ENCODE data around the gene SMYD3. TPM values are rescaled to one million over a fixed set of nuclear protein-coding genes. Genes with fewer than 3 reads are reported as not detected.
"Not testable (repeated sequence)": the region's sequence is repeated elsewhere in the genome, so short reads cannot be mapped to it uniquely, and the experiment has no call there.

The SMYD3 gene
- total RNA-seq, 2 donors from 2014 or later: 8.8 to 19.0 TPM

DNA sequence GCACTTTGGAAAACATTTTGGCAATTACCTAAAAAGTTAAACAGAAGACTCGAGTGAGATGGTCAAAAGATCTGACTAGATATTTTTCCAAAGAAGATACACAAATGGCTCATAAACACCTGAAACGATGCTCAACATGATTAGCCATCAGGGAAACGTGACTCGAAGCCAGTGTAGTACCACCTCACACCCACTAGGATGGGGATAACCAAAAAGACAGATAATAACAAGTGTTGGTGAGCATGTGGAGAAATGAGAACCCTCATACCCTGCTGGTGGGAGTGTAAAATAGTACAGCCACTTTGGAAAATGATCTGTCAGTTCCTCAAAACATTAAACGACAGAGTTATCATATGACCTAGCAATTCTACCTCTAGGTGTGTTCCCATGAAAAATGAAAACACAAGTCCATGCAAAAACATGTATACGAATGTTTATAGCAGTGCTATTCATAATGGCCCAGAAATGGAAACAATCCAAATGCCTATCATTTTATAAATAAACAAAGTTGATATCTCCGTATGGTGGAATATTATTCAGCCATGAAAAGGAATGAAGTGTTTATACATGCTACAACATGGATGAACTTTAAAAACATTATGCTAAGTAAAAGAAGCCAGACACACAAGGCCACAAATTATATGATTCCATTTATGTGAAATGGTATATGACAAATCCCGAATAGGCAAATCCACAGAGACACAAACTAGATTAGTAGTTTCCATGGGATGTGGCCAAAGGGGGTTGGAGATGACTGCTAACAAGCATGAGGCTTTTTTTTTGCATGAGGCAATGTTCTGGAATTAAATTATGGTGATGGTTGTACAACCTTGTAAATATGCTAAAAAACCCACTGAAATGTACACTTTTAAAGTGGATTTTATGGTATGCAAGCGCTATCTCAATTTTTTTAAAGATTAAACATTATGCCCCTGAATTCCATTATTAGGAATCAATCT is 727.0 kb downstream of the SMYD3 start:
- TF ChIP-seq, protein P1, sequence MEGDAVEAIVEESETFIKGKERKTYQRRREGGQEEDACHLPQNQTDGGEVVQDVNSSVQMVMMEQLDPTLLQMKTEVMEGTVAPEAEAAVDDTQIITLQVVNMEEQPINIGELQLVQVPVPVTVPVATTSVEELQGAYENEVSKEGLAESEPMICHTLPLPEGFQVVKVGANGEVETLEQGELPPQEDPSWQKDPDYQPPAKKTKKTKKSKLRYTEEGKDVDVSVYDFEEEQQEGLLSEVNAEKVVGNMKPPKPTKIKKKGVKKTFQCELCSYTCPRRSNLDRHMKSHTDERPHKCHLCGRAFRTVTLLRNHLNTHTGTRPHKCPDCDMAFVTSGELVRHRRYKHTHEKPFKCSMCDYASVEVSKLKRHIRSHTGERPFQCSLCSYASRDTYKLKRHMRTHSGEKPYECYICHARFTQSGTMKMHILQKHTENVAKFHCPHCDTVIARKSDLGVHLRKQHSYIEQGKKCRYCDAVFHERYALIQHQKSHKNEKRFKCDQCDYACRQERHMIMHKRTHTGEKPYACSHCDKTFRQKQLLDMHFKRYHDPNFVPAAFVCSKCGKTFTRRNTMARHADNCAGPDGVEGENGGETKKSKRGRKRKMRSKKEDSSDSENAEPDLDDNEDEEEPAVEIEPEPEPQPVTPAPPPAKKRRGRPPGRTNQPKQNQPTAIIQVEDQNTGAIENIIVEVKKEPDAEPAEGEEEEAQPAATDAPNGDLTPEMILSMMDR (IDR thresholded peaks at IDR 0.05): no peak
- Histone ChIP-seq H3K9me3 (no peaks in the 10 kb centered on the region), H3K36me3 (no peaks in the 10 kb centered on the region), H3K27me3 (replicated peaks; ENCODE audit: insufficient read depth) (no peaks in the 10 kb centered on the region), H3K4me3 (no peak overlapping the region), H3K4me1 (ENCODE audit: control insufficient read depth in 1 of 2, low read depth in 2 of 2) (no peaks in the 10 kb centered on the region), H3K27ac (no peak overlapping the region)
- DNase-seq (ENCODE audit: low spot score) (no peak), ATAC-seq (ENCODE audit: insufficient number of reproducible peaks, low FRiP score, low read depth) (no peak)

DNA sequence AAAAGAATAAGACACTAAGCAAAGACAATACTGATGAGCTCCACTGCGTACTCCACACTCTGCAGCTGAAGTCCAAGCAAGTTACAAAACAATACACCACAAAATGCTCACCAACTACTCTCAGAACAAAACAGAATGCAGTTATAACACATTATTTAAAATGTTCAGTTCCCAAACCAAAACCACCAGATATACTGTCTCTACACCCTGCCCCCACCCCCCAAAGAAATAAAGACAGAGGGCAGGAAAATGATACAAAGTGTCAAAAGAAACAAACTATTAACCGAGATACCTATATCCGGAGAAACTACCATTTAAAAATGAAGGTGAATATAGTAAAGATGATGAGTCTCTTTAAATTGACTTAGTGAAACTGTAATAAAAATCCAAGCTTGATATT is 729.3 kb downstream of the SMYD3 start:
- DNase-seq (ENCODE audit: low spot score): no peak
- Histone ChIP-seq H3K36me3 (no peaks in the 10 kb centered on the region), H3K27ac (no peak overlapping the region), H3K4me1 (ENCODE audit: control insufficient read depth in 1 of 2, low read depth in 2 of 2) (no peaks in the 10 kb centered on the region), H3K27me3 (replicated peaks; ENCODE audit: insufficient read depth) (no peaks in the 10 kb centered on the region), H3K9me3 (no peaks in the 10 kb centered on the region), H3K4me3 (no peak overlapping the region)
- TF ChIP-seq, protein P1 (IDR thresholded peaks at IDR 0.05): no peak
- no peak for ATAC-seq (ENCODE audit: insufficient number of reproducible peaks, low FRiP score, low read depth)

DNA sequence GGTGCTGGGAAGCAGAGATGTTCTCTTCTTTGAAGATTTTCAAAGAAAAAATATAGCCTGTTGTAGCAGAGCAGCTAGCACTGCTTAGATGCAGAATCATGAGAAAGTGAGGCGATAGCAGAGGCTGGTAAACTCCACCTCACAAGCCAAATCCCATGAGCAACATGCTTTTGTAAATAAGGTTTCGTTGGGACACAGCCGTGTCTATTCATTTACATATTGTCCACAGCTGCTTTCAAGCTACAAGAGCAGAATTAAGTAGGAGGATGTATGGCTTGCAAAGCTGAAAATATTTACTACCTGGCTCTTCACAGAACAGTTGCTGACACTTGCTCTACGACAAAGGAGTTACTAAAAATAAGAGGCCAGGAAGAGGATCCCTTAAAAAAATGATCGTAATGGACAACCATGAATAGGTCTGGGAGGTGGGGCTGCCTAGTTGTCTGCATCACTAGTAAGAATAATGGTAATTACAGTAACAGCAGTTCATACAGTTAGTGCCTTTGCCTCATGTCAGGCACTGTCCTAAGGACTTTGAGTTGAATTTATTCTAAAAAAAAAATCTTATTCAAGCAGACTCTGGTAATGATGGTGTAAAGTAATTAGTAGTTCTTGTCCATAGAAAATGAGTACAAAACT is 730.3 kb downstream of the SMYD3 start:
- Histone ChIP-seq H3K36me3 (no peaks in the 10 kb centered on the region), H3K4me3 (no peak overlapping the region), H3K27me3 (replicated peaks; ENCODE audit: insufficient read depth) (no peaks in the 10 kb centered on the region), H3K27ac (no peak overlapping the region), H3K9me3 (no peaks in the 10 kb centered on the region), H3K4me1 (ENCODE audit: control insufficient read depth in 1 of 2, low read depth in 2 of 2) (no peaks in the 10 kb centered on the region)
- no peak for DNase-seq (ENCODE audit: low spot score)
- no peak for ATAC-seq (ENCODE audit: insufficient number of reproducible peaks, low FRiP score, low read depth)
- TF ChIP-seq, protein P1 (IDR thresholded peaks at IDR 0.05): no peak

DNA sequence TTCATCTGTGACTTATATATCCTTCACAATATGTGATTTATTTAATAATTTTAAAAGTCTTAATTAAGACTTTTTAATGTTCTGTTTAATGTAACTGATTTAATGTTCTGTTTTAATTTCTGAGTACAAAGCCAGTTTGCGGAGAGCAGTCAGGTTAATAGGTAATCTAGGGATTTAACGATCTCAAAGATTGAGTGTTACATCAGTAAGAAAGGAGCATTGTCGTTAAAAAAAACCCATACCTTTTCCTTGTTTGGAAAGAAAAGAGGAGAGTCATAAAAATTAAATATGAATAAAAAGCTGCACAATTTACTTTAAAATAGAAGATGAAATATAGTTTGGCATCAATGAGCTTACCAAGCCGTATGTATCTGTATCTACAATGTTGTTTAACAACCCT is 730.9 kb downstream of the SMYD3 start:
- Histone ChIP-seq H3K36me3 (no peaks in the 10 kb centered on the region), H3K4me3 (no peak overlapping the region), H3K27me3 (replicated peaks; ENCODE audit: insufficient read depth) (no peaks in the 10 kb centered on the region), H3K27ac (no peak overlapping the region), H3K9me3 (no peaks in the 10 kb centered on the region), H3K4me1 (ENCODE audit: control insufficient read depth in 1 of 2, low read depth in 2 of 2) (no peaks in the 10 kb centered on the region)
- ATAC-seq (ENCODE audit: insufficient number of reproducible peaks, low FRiP score, low read depth) (no peak), DNase-seq (ENCODE audit: low spot score) (no peak)
- TF ChIP-seq, protein P1 (IDR thresholded peaks at IDR 0.05): no peak

DNA sequence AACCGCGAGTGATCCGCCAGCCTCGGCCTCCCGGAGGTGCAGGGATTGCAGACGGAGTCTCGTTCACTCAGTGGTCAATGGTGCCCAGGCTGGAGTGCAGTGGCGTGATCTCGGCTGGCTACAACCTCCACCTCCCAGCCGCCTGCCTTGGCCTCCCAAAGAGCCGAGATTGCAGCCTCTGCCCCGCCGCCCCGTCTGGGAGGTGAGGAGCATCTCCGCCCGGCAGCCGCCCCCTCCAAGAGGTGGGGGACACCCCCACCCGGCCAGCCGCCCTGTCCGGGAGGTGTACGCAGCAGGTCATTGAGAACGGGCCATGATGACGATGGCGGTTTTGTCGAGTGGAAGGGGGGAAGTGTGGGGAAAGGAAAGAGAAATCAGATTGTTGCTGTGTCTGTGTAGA is 732.1 kb downstream of the SMYD3 start:
- not testable (repeated sequence) for H3K36me3 ChIP-seq; H3K27me3 ChIP-seq (replicated peaks; ENCODE audit: insufficient read depth); DNase-seq (ENCODE audit: low spot score); H3K4me1 ChIP-seq (ENCODE audit: control insufficient read depth in 1 of 2, low read depth in 2 of 2); ATAC-seq (ENCODE audit: insufficient number of reproducible peaks, low FRiP score, low read depth); H3K27ac ChIP-seq; H3K4me3 ChIP-seq; H3K9me3 ChIP-seq
